Activated CD4-positive, alpha-beta T cell treated with anti-CD3 and anti-CD28 coated beads, Interleukin-2, amount 10 ng/mL, durations not matched to agents 24 days and 14 days (primary cell): ENCODE results near the gene SUPT6H. TPM values are rescaled to one million over a fixed set of nuclear protein-coding genes. Genes with fewer than 3 reads are reported as not detected.
"Not testable (repeated sequence)": the region's sequence is repeated elsewhere in the genome, so short reads cannot be mapped to it uniquely, and the experiment has no call there.

Source experiments
- DNase-seq: peaks from one replicate; pipeline ENCODE4 v3.0.0; 2022
- H3K27ac Mint-ChIP-seq: one replicate; pipeline ENCODE4 v1.8.0; 2022; ENCODE audit warnings: mild to moderate bottlenecking, mixed read lengths
- H3K27me3 Mint-ChIP-seq: one replicate; pipeline ENCODE4 v1.8.0; 2022; ENCODE audit warnings: mixed read lengths
- H3K36me3 Mint-ChIP-seq: one replicate; pipeline ENCODE4 v1.8.0; 2022; ENCODE audit warnings: low read depth, mild to moderate bottlenecking, mixed read lengths
- H3K4me1 Mint-ChIP-seq: one replicate; pipeline ENCODE4 v1.8.0; 2021; ENCODE audit warnings: mixed read lengths
- H3K4me3 Mint-ChIP-seq: one replicate; pipeline ENCODE4 v1.8.0; 2022; ENCODE audit warnings: mild to moderate bottlenecking, moderate library complexity, mixed read lengths
- H3K9me3 Mint-ChIP-seq: one replicate; pipeline ENCODE4 v1.8.0; 2021; ENCODE audit warnings: mixed read lengths
- intact Hi-C: fragments of 100-400 bp; cut with micrococcal nuclease; formaldehyde crosslinking; loops from one replicate; pipeline ENCODE4 v1.15.1; 2023
- total RNA-seq: library from RNA; stranded (reverse); gene quantifications from 2 replicates; pipeline ENCODE4 v1.2.3, GENCODE V29; 2022

SUPT6H gene
- total RNA-seq, 1 donor from 2014 or later = 108 TPM

DNA sequence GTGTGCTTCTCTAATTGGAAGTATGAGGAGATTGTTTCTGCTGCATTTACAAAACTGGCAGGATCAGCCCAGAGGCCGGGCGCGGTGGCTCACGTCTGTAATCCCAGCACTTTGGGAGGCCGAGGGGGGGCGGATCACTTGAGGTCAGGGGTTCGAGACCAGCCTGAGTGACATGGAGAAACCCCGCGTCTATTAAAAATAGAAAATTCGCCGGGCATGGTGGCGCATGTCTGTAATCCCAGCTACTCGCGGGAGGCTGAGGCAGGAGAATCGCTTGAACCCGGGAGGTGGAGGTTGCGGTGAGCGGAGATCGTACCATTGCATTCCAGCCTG lies 59.0 kb downstream of the SUPT6H start:
- peaks cover 57% of the 10 kb centered on the region for H3K4me1 Mint-ChIP-seq
- peak overlapping the region; percentile 100 for H3K27ac Mint-ChIP-seq
- intact Hi-C loops = loop anchor here (10.0 kb wide), 1 partner anchor 424 kb away; no protein-coding TSS in a partner anchor

DNA sequence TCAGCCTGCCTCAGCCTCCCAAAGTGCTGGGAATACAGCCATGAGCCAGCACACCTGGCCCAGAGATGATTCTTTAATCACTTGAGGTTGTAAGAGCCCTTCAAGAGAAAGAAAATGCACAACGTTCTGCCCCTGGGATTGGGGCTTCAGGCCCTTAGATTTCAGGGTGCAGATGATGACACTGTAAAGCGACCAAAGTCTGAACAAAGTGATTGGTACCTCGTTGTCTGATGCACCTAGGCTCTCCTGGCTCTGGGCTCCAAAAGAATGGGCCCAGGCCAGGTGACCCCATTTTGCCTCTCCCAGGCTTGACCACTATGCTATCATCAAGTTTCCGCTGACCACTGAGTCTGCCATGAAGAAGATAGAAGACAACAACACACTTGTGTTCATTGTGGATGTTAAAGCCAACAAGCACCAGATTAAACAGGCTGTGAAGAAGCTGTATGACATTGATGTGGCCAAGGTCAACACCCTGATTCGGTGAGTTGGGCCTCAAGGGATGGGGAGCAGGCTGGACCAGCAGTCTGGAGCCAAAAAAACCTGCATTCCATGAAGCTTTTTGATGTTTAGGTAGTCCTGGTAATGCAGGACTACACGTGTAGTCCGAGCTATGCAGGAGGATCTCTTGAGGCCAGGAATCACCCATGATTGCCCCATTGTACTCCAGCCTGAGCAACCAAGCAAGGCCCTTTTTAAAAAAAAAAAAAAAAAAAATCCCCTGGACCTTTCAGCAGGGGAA lies 60.6 kb downstream of the SUPT6H start:
- Mint-ChIP-seq H3K4me3 (peak overlapping the region; percentile 99), H3K36me3 (peaks cover 64% of the 10 kb centered on the region), H3K4me1 (peaks cover 66% of the 10 kb centered on the region), H3K9me3 (no peaks in the 10 kb centered on the region), H3K27me3 (peaks cover 10% of the 10 kb centered on the region), H3K27ac (peak overlapping the region; percentile 58)
- intact Hi-C loops = loop anchor here (10.0 kb wide), 1 partner anchor 422 kb away; no protein-coding TSS in a partner anchor
- DNase-seq = no peak

More for the DNA sequence above, 59.0 kb downstream of the SUPT6H start:
- not testable (repeated sequence) for DNase-seq, H3K9me3 Mint-ChIP-seq
- Mint-ChIP-seq H3K27me3 (peaks cover 14% of the 10 kb centered on the region), H3K36me3 (peaks cover 60% of the 10 kb centered on the region), H3K4me3 (peak overlapping the region; percentile 99)

- no peak for DNase-seq
- intact Hi-C loops = loop anchor here (10.0 kb wide), 1 partner anchor 422 kb away; no protein-coding TSS in a partner anchor
- H3K9me3 Mint-ChIP-seq = no peaks in the 10 kb centered on the region
- H3K27ac Mint-ChIP-seq = peak overlapping the region; percentile 49
- peaks cover 5% of the 10 kb centered on the region for H3K27me3 Mint-ChIP-seq
- H3K4me3 Mint-ChIP-seq = peak overlapping the region; percentile 41
- peaks cover 64% of the 10 kb centered on the region for H3K36me3 Mint-ChIP-seq
- H3K4me1 Mint-ChIP-seq = peaks cover 67% of the 10 kb centered on the region
Measured at GRCh38 chr17:28723159-28723835, 61.3 kb downstream of the SUPT6H start.

DNA sequence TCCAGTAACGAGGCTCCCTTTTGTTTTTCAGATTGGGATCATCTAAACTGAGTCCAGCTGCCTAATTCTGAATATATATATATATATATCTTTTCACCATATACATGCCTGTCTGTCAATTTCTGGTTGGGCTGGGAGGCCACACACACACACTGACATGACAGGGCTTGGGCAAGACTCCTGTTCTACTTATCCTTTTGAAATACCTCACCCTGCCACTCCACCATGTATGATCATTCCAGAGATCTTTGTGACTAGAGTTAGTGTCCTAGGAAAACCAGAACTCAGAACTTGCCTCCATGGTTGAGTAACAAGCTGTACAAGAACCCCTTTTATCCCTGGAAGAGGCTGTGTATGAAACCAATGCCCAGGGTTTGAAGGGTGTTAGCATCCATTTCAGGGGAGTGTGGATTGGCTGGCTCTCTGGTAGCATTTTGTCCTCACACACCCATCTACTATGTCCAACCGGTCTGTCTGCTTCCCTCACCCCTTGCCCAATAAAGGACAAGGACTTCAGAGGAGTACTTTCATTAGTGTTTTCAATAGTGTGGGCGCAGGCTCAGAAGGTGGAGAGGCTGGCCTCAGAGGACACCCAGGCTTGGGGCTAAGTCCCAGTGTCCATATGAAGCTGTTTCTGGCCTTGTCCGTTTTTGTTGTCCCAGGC lies 62.0 kb downstream of the SUPT6H start:
- peaks cover 64% of the 10 kb centered on the region for H3K36me3 Mint-ChIP-seq
- peaks cover 64% of the 10 kb centered on the region for H3K4me1 Mint-ChIP-seq
- not testable (repeated sequence) for DNase-seq, H3K27me3 Mint-ChIP-seq, H3K9me3 Mint-ChIP-seq
- H3K27ac Mint-ChIP-seq = peak overlapping the region; percentile 93
- intact Hi-C loops = loop anchor here (10.0 kb wide), 1 partner anchor 421 kb away; no protein-coding TSS in a partner anchor
- H3K4me3 Mint-ChIP-seq = peak overlapping the region; percentile 98

DNA sequence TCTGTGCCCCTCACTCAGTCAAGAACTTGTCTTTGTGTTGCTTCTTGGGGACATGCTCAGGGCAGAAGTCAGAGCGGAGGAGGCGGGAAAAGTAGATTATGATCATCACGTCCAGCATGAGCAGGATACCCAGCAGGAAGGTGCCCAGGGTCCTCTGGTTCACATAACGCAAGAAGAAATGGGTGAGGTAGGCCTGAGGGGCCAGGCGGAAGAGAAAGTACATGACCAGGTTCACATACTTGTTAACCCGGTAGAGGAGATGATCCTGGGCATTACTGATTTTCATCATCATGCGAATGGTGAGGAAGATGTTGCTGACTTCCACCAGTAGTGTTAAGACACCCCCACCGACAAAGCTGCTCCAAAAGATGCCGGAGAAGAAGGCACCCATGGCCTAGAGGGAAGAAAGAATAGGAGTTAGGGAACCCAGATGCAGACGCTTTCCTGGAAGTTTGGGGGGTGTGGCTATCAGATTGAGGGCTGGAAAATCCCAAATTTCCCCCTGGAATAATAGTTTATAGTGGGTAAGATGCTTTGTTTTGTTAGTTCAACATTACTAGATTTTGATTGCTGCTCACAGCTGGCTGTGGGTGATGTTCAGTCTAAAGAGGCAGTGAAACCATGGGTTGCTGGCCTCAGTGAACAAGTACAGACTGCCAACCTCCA lies 62.6 kb downstream of the SUPT6H start:
- Mint-ChIP-seq H3K27me3 (no peaks in the 10 kb centered on the region), H3K4me1 (peaks cover 62% of the 10 kb centered on the region), H3K4me3 (peak overlapping the region; percentile 98), H3K9me3 (no peaks in the 10 kb centered on the region), H3K36me3 (peaks cover 64% of the 10 kb centered on the region), H3K27ac (peak overlapping the region; percentile 93)
- DNase-seq = peak; percentile 64
- intact Hi-C loops = loop anchor here (5.0 to 10.0 kb wide), 4 partner anchors 38 to 843 kb away; partner anchors contain the start of genes ABHD15, NUFIP2 and TP53I13

DNA sequence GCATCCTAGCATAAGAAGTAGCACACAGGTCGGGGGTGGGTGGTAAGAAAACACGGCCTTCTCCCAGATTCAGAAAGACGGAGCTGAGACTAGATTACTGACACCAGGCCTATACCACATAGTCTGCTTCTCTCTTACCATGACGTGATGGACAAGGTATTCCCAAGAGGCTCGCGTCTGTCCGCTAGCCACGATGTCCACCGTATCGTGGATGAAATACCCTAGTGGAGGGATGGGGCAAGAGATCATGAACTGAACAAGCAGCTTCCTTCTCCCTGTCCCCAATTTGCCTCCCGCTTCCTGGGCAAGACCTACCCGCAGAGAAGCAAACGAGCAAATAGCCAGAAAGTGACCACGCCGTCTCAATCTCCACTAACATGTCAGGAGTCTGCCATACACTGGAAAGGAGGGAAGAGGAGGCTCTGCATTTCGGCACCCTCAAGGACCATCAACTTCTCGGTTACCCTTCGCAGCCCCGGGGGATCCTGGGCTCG lies 63.2 kb downstream of the SUPT6H start:
- Mint-ChIP-seq H3K9me3 (no peaks in the 10 kb centered on the region), H3K27ac (peak overlapping the region; percentile 93), H3K4me1 (peaks cover 61% of the 10 kb centered on the region), H3K4me3 (peak overlapping the region; percentile 98), H3K36me3 (peaks cover 58% of the 10 kb centered on the region), H3K27me3 (no peaks in the 10 kb centered on the region)
- intact Hi-C loops = loop anchor here (5.0 to 10.0 kb wide), 4 partner anchors 37 to 842 kb away; partner anchors contain the start of genes ABHD15, NUFIP2 and TP53I13
- DNase-seq = peak; percentile 66

- Mint-ChIP-seq H3K9me3 (no peaks in the 10 kb centered on the region), H3K4me1 (peaks cover 56% of the 10 kb centered on the region), H3K27ac (peak overlapping the region; percentile 93), H3K27me3 (no peaks in the 10 kb centered on the region), H3K4me3 (peak overlapping the region; percentile 98), H3K36me3 (peaks cover 53% of the 10 kb centered on the region)
- DNase-seq = no peak
- intact Hi-C loops = loop anchor here (2.0 to 10.0 kb wide), 6 partner anchors 37 to 842 kb away; partner anchors contain the start of genes ABHD15, DHRS13, NUFIP2 and TP53I13
Measured at GRCh38 chr17:28725660-28726225, 63.7 kb downstream of the SUPT6H start.

GRCh38 chr17:28726226-28726626 lies 64.2 kb downstream of the SUPT6H start, which contains the start of gene TLCD1:
TSS of gene TLCD1 (minus strand) at chr17:28726233. CDS start at chr17:28726097, 136 bp downstream.
- peaks cover 55% of the 10 kb centered on the region for H3K4me1 Mint-ChIP-seq

GRCh38 chr17:28726627-28727491 lies 64.9 kb downstream of the SUPT6H start:
- Mint-ChIP-seq H3K9me3 (no peaks in the 10 kb centered on the region), H3K27ac (peak overlapping the region; percentile 100), H3K4me1 (peaks cover 52% of the 10 kb centered on the region), H3K4me3 (peak overlapping the region; percentile 98), H3K36me3 (peaks cover 42% of the 10 kb centered on the region), H3K27me3 (no peaks in the 10 kb centered on the region)
- intact Hi-C loops = loop anchor here (1.0 to 10.0 kb wide), 8 partner anchors 23 to 840 kb away; partner anchors contain the start of genes ABHD15, DHRS13, NUFIP2 and TP53I13
- peak; percentile 98 for DNase-seq

More at GRCh38 chr17:28726226-28726626, 64.2 kb downstream of the SUPT6H start, which contains the start of gene TLCD1:
- intact Hi-C loops = loop anchor here (2.0 to 10.0 kb wide), 6 partner anchors 36 to 841 kb away; partner anchors contain the start of genes ABHD15, DHRS13, NUFIP2 and TP53I13
- Mint-ChIP-seq H3K9me3 (no peaks in the 10 kb centered on the region), H3K36me3 (peaks cover 48% of the 10 kb centered on the region), H3K4me3 (peak within 1 kb of the TSS; percentile 98), H3K27ac (peak within 1 kb of the TSS; percentile 100), H3K27me3 (no peaks in the 10 kb centered on the region)
- DNase-seq = peak; percentile 94

- peaks cover 26% of the 10 kb centered on the region for H3K36me3 Mint-ChIP-seq
- H3K9me3 Mint-ChIP-seq = no peaks in the 10 kb centered on the region
- peak; percentile 100 for DNase-seq
- intact Hi-C loops = loop anchor here (1.0 to 10.0 kb wide), 8 partner anchors 9 to 839 kb away; partner anchors contain the start of genes ABHD15, NUFIP2, RPL23A and TP53I13
- peak within 1 kb of the TSS; percentile 98 for H3K4me3 Mint-ChIP-seq
- H3K27ac Mint-ChIP-seq = peak within 1 kb of the TSS; percentile 100
- H3K4me1 Mint-ChIP-seq = peaks cover 45% of the 10 kb centered on the region
- H3K27me3 Mint-ChIP-seq = no peaks in the 10 kb centered on the region
Measured at GRCh38 chr17:28728364-28729200, 66.6 kb downstream of the SUPT6H start, which contains the start of gene NEK8. TSS of gene NEK8 (plus strand) at chr17:28728788. CDS start at chr17:28728814, 26 bp downstream.

DNA sequence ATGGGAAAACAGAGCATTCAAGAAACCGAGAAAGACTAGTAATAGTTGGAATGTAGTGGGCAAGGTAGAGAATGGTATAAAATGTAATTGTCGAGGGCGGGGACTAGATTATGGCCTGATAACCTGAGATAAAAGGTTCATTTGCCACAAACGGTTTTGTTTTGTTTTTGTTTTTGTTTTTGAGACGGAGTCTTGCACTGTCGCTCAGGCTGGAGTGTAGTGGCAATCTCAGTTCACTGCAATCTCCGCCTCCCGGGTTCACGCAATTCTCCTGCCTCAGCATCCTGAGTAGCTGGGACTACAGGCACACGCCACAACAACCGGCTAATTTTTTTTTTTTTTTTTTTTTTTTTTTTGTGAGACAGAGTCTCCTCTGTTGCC lies 67.9 kb downstream of the SUPT6H start:
- peaks cover 34% of the 10 kb centered on the region for H3K4me1 Mint-ChIP-seq
- intact Hi-C loops = loop anchor here (2.0 to 10.0 kb wide), 5 partner anchors 32 to 837 kb away; partner anchors contain the start of genes ABHD15, NUFIP2 and TP53I13
- H3K36me3 Mint-ChIP-seq = peaks cover 13% of the 10 kb centered on the region
- H3K4me3 Mint-ChIP-seq = peak overlapping the region; percentile 5
- DNase-seq = no peak
- H3K27ac Mint-ChIP-seq = peak overlapping the region; percentile 6
- H3K9me3 Mint-ChIP-seq = no peaks in the 10 kb centered on the region
- H3K27me3 Mint-ChIP-seq = no peaks in the 10 kb centered on the region
